Osteocyte (in vitro differentiated cells): Measurements from ENCODE around the gene PAX5. TPM values are rescaled to one million over a fixed set of nuclear protein-coding genes. Genes with fewer than 3 reads are reported as not detected.

Experiments
- DNase-seq: peaks from one replicate; pipeline ENCODE4 v3.0.0; 2021; ENCODE audit warnings: mixed read lengths; ENCODE audit not compliant: unreplicated experiment; ENCODE audit errors: extremely low spot score
- H3K27ac Mint-ChIP-seq: one replicate; pipeline ENCODE4 v1.8.0; 2021; ENCODE audit warnings: mild to moderate bottlenecking, mixed read lengths; ENCODE audit not compliant: unreplicated experiment
- H3K27me3 Mint-ChIP-seq: one replicate; pipeline ENCODE4 v1.8.0; 2021; ENCODE audit warnings: mixed read lengths; ENCODE audit not compliant: unreplicated experiment
- H3K36me3 Mint-ChIP-seq: one replicate; pipeline ENCODE4 v1.8.0; 2021; ENCODE audit warnings: mixed read lengths; ENCODE audit not compliant: unreplicated experiment
- H3K4me1 Mint-ChIP-seq: one replicate; pipeline ENCODE4 v1.8.0; 2021; ENCODE audit warnings: mixed read lengths; ENCODE audit not compliant: unreplicated experiment
- H3K4me3 Mint-ChIP-seq: one replicate; pipeline ENCODE4 v1.8.0; 2021; ENCODE audit warnings: mild to moderate bottlenecking, moderate library complexity, mixed read lengths; ENCODE audit not compliant: unreplicated experiment
- H3K9me3 Mint-ChIP-seq: one replicate; pipeline ENCODE4 v1.8.0; 2021; ENCODE audit warnings: mixed read lengths; ENCODE audit not compliant: unreplicated experiment
- total RNA-seq: library from RNA; stranded (reverse); gene quantifications from 2 replicates; pipeline ENCODE4 v1.2.1, GENCODE V29; 2021
- TF ChIP-seq, protein P1 (sequence below): fragments of 200-600 bp; sonication (generic); IDR thresholded peaks from 2 replicates; pipeline ENCODE4 v1.5.0; 2021; ENCODE audit warnings: antibody characterized with exemption, mild to moderate bottlenecking, moderate library complexity

The PAX5 gene
- total RNA-seq, 1 donor from 2014 or later: not detected

DNA sequence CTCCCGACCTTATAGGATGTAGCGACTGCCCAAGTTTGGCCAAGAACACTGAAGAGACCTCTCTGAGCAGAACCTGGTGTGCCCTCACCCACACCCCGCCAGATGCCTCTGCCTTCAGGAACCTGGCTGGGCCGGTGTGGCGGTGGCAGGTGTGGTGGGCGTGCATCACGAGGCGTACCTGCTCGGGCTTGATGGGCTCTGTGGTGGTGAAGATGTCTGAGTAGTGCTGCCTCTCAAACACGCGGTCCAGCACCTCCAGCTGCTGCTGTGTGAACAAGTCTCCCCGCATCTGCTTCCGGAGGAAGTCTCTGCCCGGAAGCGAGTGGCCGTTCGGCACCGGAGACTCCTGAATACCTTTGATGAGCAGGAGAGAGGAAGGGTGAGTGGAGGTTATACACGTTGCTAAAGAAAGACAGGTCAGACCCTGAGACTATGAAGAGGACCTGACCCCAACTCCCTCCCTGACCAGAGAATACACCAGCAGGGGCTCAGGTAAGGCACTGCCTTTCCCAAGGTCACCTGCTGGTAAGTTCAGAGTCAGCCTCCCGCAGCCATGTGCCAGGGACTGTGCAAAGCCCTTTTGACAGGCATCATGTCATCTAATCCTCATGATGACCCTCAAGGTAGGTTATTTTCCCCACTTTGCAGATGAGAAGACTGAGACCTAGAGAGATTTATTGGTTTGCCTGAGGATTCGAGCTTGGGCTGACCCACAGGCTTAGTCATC, 67.5 kb downstream of the PAX5 start:
- Mint-ChIP-seq H3K9me3 (no peaks in the 10 kb centered on the region), H3K36me3 (no peaks in the 10 kb centered on the region), H3K4me1 (no peaks in the 10 kb centered on the region), H3K27ac (no peak overlapping the region), H3K27me3 (peaks cover 18% of the 10 kb centered on the region), H3K4me3 (no peak overlapping the region)
- no peak for DNase-seq
- TF ChIP-seq, protein P1, sequence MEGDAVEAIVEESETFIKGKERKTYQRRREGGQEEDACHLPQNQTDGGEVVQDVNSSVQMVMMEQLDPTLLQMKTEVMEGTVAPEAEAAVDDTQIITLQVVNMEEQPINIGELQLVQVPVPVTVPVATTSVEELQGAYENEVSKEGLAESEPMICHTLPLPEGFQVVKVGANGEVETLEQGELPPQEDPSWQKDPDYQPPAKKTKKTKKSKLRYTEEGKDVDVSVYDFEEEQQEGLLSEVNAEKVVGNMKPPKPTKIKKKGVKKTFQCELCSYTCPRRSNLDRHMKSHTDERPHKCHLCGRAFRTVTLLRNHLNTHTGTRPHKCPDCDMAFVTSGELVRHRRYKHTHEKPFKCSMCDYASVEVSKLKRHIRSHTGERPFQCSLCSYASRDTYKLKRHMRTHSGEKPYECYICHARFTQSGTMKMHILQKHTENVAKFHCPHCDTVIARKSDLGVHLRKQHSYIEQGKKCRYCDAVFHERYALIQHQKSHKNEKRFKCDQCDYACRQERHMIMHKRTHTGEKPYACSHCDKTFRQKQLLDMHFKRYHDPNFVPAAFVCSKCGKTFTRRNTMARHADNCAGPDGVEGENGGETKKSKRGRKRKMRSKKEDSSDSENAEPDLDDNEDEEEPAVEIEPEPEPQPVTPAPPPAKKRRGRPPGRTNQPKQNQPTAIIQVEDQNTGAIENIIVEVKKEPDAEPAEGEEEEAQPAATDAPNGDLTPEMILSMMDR: no peak

DNA sequence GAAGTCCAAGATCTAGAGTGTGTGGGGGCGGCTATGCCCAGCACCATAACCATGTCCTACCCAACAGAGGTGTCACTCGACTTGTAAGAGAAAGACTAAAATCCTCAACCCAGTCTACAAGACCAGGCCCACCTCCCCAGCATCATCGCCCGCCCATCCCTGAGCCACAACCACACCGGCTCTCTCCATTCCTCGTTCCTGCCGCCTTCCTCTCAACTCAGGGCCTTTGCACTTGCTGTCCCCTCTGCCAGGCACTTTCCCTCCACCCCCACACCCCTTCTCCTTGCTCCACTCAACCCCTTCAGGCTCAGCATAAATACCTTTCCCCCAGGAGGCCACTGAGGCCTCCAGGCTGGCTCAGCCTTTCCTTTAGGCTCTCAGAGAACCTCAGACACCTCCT, 69.3 kb downstream of the PAX5 start:
- Mint-ChIP-seq H3K4me3 (no peak overlapping the region), H3K27me3 (peaks cover 13% of the 10 kb centered on the region), H3K36me3 (no peaks in the 10 kb centered on the region), H3K27ac (no peak overlapping the region), H3K4me1 (no peaks in the 10 kb centered on the region), H3K9me3 (no peaks in the 10 kb centered on the region)
- DNase-seq: no peak
- TF ChIP-seq, protein P1: no peak

DNA sequence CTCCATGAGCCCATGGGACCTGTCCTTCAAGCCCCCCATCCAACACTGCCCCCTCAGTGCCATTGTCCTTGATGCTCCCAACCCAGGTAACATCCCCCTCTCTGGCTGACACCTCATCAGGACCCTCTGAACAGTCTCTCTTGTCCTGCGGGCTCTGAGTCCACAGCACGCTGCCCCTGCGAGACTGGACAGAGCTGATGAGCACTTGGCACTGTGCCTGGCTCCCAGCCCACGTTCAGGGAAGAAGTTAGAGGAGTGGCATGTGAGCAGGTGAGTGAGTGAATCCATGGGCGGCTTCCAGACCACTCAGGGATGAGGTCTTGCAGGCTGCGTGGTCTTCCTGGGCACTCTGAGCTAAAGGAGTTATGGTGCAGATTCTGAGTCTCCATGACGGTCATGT, 70.7 kb downstream of the PAX5 start:
- H3K9me3 Mint-ChIP-seq: no peaks in the 10 kb centered on the region
- H3K27me3 Mint-ChIP-seq: peaks cover 23% of the 10 kb centered on the region
- DNase-seq: no peak
- TF ChIP-seq, protein P1: no peak
- no peaks in the 10 kb centered on the region for H3K4me1 Mint-ChIP-seq
- no peak overlapping the region for H3K4me3 Mint-ChIP-seq
- no peak overlapping the region for H3K27ac Mint-ChIP-seq
- no peaks in the 10 kb centered on the region for H3K36me3 Mint-ChIP-seq

DNA sequence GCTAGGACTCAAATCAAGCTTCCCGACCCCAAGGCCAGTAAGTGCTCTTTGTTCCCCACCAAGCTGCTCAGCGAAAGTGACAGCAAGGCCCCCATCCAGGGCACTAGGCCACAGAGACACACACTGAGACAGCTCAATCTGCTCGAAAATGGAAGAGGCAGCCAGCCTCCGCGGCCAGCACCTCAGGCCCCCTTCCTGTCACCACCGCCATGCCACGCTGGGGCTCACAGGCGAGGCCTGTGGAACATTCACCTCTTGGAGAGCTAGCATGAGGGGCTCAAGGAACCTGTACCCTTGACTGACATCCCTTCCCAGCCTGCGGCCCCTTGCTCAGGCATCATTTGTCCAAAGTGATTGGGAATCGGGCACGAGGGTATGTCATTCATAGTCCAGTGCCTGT, 71.4 kb downstream of the PAX5 start:
- Mint-ChIP-seq H3K4me1 (no peaks in the 10 kb centered on the region), H3K27ac (no peak overlapping the region), H3K4me3 (no peak overlapping the region), H3K27me3 (peaks cover 25% of the 10 kb centered on the region), H3K9me3 (no peaks in the 10 kb centered on the region), H3K36me3 (no peaks in the 10 kb centered on the region)
- DNase-seq: no peak
- TF ChIP-seq, protein P1: no peak

DNA sequence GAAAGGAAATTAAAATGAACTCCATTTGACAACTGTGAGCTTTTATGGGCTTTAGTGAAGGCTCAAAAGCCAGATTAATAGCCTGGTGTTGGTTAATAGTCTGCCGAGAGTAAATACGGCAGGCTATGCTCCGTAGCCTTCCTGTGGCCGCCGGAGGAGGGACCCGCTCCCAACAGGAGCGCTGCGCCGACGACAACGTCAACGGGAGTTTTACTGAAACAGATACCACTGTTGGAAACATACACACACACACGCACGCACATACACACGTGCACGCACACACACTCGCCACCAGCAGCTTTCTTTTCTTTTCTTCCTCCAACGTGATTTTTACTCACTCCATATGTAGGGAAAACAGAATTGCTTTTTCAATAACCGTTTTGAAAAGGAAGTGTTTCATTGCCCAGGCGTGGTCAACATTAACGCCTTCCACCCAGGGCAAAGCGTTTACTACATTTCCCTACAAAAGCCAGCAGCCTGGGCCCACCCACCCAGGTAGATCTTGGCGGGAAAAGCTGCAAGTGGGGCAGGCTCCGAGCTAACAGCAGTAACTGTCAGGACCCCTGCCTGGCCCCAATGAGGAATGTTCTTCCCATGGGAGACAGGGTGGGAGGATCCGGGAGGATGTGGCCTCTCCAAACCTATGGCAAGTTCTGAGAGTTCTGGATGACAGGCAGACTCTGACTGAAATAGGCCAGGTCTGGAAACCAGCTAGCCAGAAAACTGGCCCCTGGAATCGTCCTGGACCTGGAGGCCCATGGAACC, 72.3 kb downstream of the PAX5 start:
- no peaks in the 10 kb centered on the region for H3K36me3 Mint-ChIP-seq
- no peak for DNase-seq
- peaks cover 28% of the 10 kb centered on the region for H3K27me3 Mint-ChIP-seq
- TF ChIP-seq, protein P1: no peak
- no peak overlapping the region for H3K4me3 Mint-ChIP-seq
- no peak overlapping the region for H3K27ac Mint-ChIP-seq
- H3K4me1 Mint-ChIP-seq: no peaks in the 10 kb centered on the region
- no peaks in the 10 kb centered on the region for H3K9me3 Mint-ChIP-seq
